ENCODE results near the gene SBNO1. TPM values are rescaled to one million over a fixed set of nuclear protein-coding genes. Genes with fewer than 3 reads are reported as not detected.
A peak's percentile ranks its signal among the peaks of the same experiment; 100 is the strongest.

Gene SBNO1
- total RNA-seq, 6 experiments from 2014 or later = 11.5 to 15.7 (median 13.2) TPM

GRCh38 chr12:123354600-123354999 lies 10.0 kb downstream of the SBNO1 start:
- H3K36me3 ChIP-seq = no peaks in the 10 kb centered on the region
- no peaks in the 10 kb centered on the region for H3K27me3 ChIP-seq
- H3K9me3 ChIP-seq = no peaks in the 10 kb centered on the region
- no peak for ATAC-seq
- no peak overlapping the region for H3K27ac ChIP-seq
- no peak for DNase-seq
- H3K4me3 ChIP-seq = no peak overlapping the region
- 80% methylated on average over 2 of the region's 2 CpGs for WGBS (ENCODE audit: insufficient coverage, low coverage, low lambda C conversion rate, missing lambda C conversion rate)
- no peak for TF ChIP-seq POLR2A (IDR thresholded peaks at IDR 0.05)
- TF ChIP-seq, protein P1, sequence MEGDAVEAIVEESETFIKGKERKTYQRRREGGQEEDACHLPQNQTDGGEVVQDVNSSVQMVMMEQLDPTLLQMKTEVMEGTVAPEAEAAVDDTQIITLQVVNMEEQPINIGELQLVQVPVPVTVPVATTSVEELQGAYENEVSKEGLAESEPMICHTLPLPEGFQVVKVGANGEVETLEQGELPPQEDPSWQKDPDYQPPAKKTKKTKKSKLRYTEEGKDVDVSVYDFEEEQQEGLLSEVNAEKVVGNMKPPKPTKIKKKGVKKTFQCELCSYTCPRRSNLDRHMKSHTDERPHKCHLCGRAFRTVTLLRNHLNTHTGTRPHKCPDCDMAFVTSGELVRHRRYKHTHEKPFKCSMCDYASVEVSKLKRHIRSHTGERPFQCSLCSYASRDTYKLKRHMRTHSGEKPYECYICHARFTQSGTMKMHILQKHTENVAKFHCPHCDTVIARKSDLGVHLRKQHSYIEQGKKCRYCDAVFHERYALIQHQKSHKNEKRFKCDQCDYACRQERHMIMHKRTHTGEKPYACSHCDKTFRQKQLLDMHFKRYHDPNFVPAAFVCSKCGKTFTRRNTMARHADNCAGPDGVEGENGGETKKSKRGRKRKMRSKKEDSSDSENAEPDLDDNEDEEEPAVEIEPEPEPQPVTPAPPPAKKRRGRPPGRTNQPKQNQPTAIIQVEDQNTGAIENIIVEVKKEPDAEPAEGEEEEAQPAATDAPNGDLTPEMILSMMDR (IDR thresholded peaks at IDR 0.05) = no peak
- peaks cover 0 to 20% (median 3%) of the 10 kb centered on the region in 4 donors for H3K4me1 ChIP-seq
- intact Hi-C loops (cut with DNase I) = no loop called here

DNA sequence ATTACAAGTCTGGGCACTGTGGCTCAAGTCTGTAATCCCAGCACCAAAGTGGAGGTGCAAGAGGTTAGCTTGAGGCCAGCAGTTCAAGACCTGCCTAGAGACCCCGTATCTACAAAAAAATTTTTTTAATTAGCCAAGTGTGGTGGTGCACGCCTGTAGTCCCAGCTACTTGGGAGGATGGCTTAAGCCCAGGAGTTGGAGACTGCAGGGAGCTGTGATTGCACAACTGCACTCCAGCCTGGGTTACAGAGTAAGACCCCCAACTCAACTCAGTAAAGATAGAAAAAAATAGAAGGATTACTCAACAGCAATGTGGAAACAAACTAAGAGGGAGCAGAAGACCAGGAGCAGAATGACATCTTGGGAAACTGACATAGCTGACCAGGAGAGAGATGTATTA lies 13.3 kb downstream of the SBNO1 start:
- no peak overlapping the region for H3K27ac ChIP-seq
- H3K27me3 ChIP-seq = no peaks in the 10 kb centered on the region
- H3K9me3 ChIP-seq = no peaks in the 10 kb centered on the region
- peaks cover 0 to 9% (median 0%) of the 10 kb centered on the region in 4 donors for H3K36me3 ChIP-seq
- H3K4me3 ChIP-seq = no peak overlapping the region
- H3K4me1 ChIP-seq = peaks cover 0 to 11% (median 0%) of the 10 kb centered on the region in 4 donors
- no peak for ATAC-seq
- 100% methylated on average over 2 of the region's 2 CpGs for WGBS (ENCODE audit: insufficient coverage, low coverage, low lambda C conversion rate, missing lambda C conversion rate)
- intact Hi-C loops (cut with DNase I) = no loop called here
- TF ChIP-seq, protein P1 (IDR thresholded peaks at IDR 0.05) = no peak
- TF ChIP-seq POLR2A (IDR thresholded peaks at IDR 0.05) = no peak
- DNase-seq = no peak

- ATAC-seq = no peak
- Histone ChIP-seq H3K27me3 (no peaks in the 10 kb centered on the region), H3K27ac (no peak overlapping the region), H3K9me3 (no peaks in the 10 kb centered on the region), H3K36me3 (peaks cover 0 to 26% (median 6%) of the 10 kb centered on the region in 4 donors), H3K4me1 (peaks cover 0 to 14% (median 0%) of the 10 kb centered on the region in 4 donors), H3K4me3 (no peak overlapping the region)
- 92% methylated on average over 12 of the region's 12 CpGs for WGBS (ENCODE audit: insufficient coverage, low coverage, low lambda C conversion rate, missing lambda C conversion rate)
- intact Hi-C loops (cut with DNase I) = no loop called here
- no peak for DNase-seq
- TF ChIP-seq, protein P1 (IDR thresholded peaks at IDR 0.05) = no peak
- TF ChIP-seq POLR2A (IDR thresholded peaks at IDR 0.05) = no peak
Measured at GRCh38 chr12:123346946-123347345, 17.7 kb downstream of the SBNO1 start.

DNA sequence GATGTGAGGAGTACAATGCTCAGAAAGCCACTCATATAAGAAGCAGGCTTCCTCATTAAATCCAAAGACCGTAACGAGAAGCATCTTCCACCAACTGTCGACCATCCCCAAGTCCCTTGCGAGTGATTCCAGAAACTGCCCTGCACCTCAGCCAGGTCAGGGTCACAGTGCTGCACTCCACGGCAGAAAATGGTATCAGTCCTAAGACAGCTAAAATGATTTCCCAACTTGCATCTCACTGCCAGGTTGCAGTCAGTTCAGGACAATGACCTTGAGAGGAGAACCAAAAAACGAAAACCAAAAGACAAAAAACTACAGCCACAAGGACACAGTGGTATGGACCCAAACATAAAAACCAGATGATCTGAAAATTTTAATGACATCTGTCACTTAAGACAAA lies 20.6 kb downstream of the SBNO1 start:
- peak; percentile 86 to 95 (median 90) for ATAC-seq

More for the DNA sequence above, 20.6 kb downstream of the SBNO1 start:
- peak in 2 of 3 donors; percentile 66 for DNase-seq
- Histone ChIP-seq H3K4me1 (peaks cover 0 to 14% (median 0%) of the 10 kb centered on the region in 4 donors), H3K4me3 (no peak overlapping the region), H3K9me3 (no peaks in the 10 kb centered on the region), H3K27ac (peak overlapping the region in 1 of 3 donors; percentile 11), H3K36me3 (peaks cover 0 to 40% (median 11%) of the 10 kb centered on the region in 4 donors), H3K27me3 (no peaks in the 10 kb centered on the region)
- intact Hi-C loops (cut with DNase I) = no loop called here
- TF ChIP-seq POLR2A (IDR thresholded peaks at IDR 0.05) = no peak
- TF ChIP-seq, protein P1 (IDR thresholded peaks at IDR 0.05) = no peak
- 38% methylated on average over 6 of the region's 6 CpGs for WGBS (ENCODE audit: insufficient coverage, low coverage, low lambda C conversion rate, missing lambda C conversion rate)

Measured in right lobe of liver (tissue), 6 donors.